ENCODE results near the gene ADAMTSL1.

The ADAMTSL1 gene

DNA sequence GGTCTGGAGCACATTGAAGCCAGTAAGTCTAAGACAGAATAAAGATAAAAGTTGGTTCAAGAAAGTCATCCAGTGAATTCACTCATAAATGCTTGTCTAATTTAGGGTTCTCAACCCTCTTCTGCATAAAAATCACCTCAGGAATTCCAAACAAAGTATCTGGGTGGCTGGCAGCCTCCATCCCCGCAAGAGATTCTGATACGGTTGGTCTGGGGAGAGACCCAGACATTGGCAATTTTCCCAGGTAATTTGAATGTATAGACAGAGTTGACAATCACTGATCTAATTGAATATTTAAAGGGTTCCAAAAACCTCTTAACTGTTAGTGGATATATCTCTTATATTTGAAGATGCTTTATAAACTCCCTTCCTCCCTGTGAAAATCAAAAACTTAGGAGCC is 14.9 kb downstream of the ADAMTSL1 start:
- H3K4me3 ChIP-seq (ENCODE audit: low read depth, low read length), result no peak overlapping the region
- no peak for DNase-seq (ENCODE audit: low read depth)
- TF ChIP-seq, protein P1, sequence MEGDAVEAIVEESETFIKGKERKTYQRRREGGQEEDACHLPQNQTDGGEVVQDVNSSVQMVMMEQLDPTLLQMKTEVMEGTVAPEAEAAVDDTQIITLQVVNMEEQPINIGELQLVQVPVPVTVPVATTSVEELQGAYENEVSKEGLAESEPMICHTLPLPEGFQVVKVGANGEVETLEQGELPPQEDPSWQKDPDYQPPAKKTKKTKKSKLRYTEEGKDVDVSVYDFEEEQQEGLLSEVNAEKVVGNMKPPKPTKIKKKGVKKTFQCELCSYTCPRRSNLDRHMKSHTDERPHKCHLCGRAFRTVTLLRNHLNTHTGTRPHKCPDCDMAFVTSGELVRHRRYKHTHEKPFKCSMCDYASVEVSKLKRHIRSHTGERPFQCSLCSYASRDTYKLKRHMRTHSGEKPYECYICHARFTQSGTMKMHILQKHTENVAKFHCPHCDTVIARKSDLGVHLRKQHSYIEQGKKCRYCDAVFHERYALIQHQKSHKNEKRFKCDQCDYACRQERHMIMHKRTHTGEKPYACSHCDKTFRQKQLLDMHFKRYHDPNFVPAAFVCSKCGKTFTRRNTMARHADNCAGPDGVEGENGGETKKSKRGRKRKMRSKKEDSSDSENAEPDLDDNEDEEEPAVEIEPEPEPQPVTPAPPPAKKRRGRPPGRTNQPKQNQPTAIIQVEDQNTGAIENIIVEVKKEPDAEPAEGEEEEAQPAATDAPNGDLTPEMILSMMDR (IDR thresholded peaks at IDR 0.05; ENCODE audit: low read depth, low read length, missing control alignments), result no peak

DNA sequence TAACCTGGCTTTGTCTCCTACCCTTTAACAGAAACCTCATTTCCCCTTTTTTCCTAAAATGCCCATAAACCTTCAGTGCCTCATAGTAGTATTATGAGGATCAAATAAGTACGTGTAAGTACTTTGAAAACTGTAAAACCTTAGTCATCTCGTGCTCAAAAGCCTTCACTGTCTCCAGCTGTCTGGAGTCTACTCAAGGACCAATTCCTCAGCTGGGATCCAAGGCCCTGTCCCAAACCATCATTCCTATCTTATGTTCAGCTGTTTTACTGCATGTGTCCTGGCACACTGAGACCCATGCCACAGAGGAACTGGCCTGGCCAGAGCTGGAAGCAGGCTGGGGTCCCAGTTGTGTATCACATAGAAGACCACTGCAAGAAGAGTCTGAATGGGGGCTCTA is 15.9 kb downstream of the ADAMTSL1 start:
- DNase-seq (ENCODE audit: low read depth), result no peak
- no peak overlapping the region for H3K4me3 ChIP-seq (ENCODE audit: low read depth, low read length)
- TF ChIP-seq, protein P1 (IDR thresholded peaks at IDR 0.05; ENCODE audit: low read depth, low read length, missing control alignments), result no peak

DNA sequence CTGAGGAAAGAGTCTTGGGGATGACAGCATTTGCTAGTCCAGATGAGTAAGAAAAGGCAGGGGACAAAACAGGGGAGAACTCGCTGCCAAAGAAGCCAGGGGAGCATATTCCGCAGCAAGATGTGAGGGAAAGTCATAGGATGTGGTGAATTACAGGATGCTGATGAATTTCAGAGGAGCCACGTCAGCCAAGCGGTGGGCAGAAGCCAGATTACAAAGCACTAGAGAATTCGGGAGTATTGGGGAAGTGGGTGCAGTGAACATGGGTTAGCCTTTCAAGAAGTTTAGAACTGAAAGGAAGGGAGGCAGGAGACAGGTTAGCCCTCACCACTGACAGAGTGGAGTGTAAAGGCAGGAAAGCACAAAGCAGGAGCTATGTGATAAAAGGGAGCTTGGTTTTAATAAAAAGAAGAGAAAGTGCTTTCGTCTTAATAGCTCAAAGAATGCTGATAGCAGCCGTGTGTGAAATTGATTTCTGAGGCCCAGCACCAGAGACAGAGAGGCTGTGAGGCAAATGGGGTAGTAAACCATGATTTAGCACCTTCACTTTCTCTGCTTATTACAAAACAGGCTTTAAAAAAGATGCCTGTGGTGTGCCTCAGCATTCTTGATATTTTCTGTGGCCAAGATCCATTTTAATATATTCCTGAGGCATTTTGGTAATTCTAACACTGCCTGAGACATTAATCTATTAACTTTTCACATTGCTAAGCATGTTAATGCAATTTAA is 16.9 kb downstream of the ADAMTSL1 start:
- TF ChIP-seq, protein P1 (IDR thresholded peaks at IDR 0.05; ENCODE audit: low read depth, low read length, missing control alignments), result no peak
- DNase-seq (ENCODE audit: low read depth), result no peak
- no peak overlapping the region for H3K4me3 ChIP-seq (ENCODE audit: low read depth, low read length)

DNA sequence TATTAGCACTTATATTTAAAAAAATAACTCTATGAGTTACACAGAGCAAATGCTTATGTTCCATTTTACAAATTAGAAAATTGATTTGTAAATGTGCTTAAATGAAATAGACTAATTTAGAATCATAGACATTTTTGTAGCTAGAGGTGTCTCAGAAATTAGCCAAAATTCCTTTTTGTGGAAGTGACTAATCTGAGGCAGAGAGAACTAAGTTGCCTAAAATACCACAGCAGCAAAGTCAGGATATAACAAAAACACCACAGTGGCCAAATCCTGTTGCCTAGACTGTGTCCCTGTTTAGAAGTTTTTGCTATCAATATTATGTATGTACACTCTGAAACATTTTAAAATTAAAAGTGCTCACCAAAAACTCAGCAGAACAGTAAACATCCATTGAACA is 18.7 kb downstream of the ADAMTSL1 start:
- no peak for DNase-seq (ENCODE audit: low read depth)
- H3K4me3 ChIP-seq (ENCODE audit: low read depth, low read length), result no peak overlapping the region
- TF ChIP-seq, protein P1 (IDR thresholded peaks at IDR 0.05; ENCODE audit: low read depth, low read length, missing control alignments), result no peak

DNA sequence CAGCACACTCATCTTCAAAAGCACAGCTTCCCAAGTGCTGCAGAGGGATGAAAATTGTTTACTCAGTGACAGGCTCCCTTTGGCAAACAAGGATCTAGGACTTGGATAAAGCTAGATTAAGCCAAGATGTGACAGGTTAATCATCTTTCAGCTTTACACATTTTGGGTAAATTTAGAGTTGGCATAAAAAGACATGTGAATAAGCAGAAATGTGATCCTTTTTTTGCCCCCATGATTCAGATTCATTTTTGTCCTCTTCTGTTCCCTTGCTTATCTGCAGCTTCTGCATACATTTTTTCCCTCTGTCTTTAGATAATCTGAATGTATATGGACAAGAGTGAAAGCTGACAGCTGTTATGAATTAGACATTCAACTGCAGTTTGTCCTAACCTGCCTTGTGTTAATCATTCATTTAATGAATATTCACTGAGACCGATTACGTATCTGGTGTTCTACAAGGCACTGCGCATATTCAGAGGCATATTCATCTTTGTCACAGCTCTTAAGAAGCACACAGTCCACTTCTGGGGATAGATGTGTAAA is 19.6 kb downstream of the ADAMTSL1 start:
- no peak for DNase-seq (ENCODE audit: low read depth)
- TF ChIP-seq, protein P1 (IDR thresholded peaks at IDR 0.05; ENCODE audit: low read depth, low read length, missing control alignments), result no peak
- no peak overlapping the region for H3K4me3 ChIP-seq (ENCODE audit: low read depth, low read length)

DNA sequence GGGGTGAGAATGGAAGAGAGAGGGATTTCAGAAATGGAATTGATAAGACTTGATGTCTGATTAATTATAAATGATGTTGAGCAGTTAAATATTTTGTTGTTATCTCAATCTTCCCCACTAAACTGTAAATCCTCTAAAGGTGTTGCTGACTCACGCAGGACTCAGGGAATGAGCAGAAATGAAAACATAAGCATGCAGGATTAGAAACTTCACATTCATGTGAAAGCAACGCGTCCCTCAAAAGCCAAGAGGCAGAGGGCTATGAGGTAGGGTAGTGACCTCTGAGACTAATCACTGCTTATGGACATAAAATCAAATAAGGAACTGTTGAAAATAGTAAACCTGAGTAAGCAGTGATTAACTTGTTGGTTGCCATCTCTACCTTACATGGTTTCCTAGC is 21.1 kb downstream of the ADAMTSL1 start:
- no peak overlapping the region for H3K4me3 ChIP-seq (ENCODE audit: low read depth, low read length)
- TF ChIP-seq, protein P1 (IDR thresholded peaks at IDR 0.05; ENCODE audit: low read depth, low read length, missing control alignments), result no peak
- no peak for DNase-seq (ENCODE audit: low read depth)

Data from GM12864 (cell line).